Neural crest cell (in vitro differentiated cells): ENCODE results near the gene BSG. TPM values are rescaled to one million over a fixed set of nuclear protein-coding genes. Genes with fewer than 3 reads are reported as not detected.

Source experiments
- DNase-seq: peaks from one replicate; pipeline ENCODE4 v3.0.0; 2021; ENCODE audit warnings: low read depth, mixed read lengths, low spot score
- H3K27ac Mint-ChIP-seq: one replicate; pipeline ENCODE4 v1.8.0; 2021; ENCODE audit warnings: mild to moderate bottlenecking, mixed read lengths; ENCODE audit not compliant: unreplicated experiment
- H3K27me3 Mint-ChIP-seq: 2 replicates; pipeline ENCODE4 v1.8.0; 2021; ENCODE audit warnings: low read depth, mild to moderate bottlenecking, mixed read lengths
- H3K36me3 Mint-ChIP-seq: 2 replicates; pipeline ENCODE4 v1.8.0; 2021; ENCODE audit warnings: low read depth, mild to moderate bottlenecking, mixed read lengths
- H3K4me1 Mint-ChIP-seq: 2 replicates; pipeline ENCODE4 v1.8.0; 2021; ENCODE audit warnings: mixed read lengths
- H3K4me3 Mint-ChIP-seq: one replicate; pipeline ENCODE4 v1.8.0; 2021; ENCODE audit warnings: mild to moderate bottlenecking, mixed read lengths
- H3K9me3 Mint-ChIP-seq: 2 replicates; pipeline ENCODE4 v1.8.0; 2021; ENCODE audit warnings: mixed read lengths
- total RNA-seq: library from RNA; stranded (reverse); gene quantifications from 2 replicates; pipeline ENCODE4 v1.2.1, GENCODE V29; 2021
- TF ChIP-seq, protein P1 (sequence below): fragments of 200-600 bp; sonication (generic); conservative IDR thresholded peaks from 2 replicates; pipeline ENCODE4 v1.5.0; 2021; ENCODE audit warnings: antibody characterized with exemption, mild to moderate bottlenecking

Gene BSG
- total RNA-seq, 1 donor from 2014 or later = 613 TPM

GRCh38 chr19:572743-573518 is 535 bp downstream of the BSG start:
- Mint-ChIP-seq H3K4me1 (peaks cover 37% of the 10 kb centered on the region), H3K36me3 (peaks cover 14% of the 10 kb centered on the region), H3K27ac (peak overlapping the region; percentile 84), H3K9me3 (no peaks in the 10 kb centered on the region), H3K27me3 (peaks cover 16% of the 10 kb centered on the region), H3K4me3 (peak overlapping the region; percentile 96)
- TF ChIP-seq, protein P1, sequence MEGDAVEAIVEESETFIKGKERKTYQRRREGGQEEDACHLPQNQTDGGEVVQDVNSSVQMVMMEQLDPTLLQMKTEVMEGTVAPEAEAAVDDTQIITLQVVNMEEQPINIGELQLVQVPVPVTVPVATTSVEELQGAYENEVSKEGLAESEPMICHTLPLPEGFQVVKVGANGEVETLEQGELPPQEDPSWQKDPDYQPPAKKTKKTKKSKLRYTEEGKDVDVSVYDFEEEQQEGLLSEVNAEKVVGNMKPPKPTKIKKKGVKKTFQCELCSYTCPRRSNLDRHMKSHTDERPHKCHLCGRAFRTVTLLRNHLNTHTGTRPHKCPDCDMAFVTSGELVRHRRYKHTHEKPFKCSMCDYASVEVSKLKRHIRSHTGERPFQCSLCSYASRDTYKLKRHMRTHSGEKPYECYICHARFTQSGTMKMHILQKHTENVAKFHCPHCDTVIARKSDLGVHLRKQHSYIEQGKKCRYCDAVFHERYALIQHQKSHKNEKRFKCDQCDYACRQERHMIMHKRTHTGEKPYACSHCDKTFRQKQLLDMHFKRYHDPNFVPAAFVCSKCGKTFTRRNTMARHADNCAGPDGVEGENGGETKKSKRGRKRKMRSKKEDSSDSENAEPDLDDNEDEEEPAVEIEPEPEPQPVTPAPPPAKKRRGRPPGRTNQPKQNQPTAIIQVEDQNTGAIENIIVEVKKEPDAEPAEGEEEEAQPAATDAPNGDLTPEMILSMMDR = no peak
- DNase-seq = no peak

DNA sequence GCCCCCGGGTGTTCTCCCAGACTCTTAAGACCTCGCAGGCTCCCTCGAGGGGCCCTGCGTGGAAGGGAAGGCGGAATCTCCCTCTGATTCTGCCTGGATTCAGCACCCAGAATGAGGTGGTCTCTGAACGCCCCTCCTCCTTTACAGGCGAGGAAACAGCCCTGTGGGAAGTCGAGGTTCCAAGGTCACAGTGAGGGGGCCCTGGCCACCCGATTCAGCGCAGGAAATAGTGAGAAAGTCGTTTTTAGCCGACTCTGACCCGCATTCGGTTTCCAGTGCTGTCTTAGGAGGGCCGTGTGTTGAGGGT is 1.1 kb downstream of the BSG start:
- peaks cover 16% of the 10 kb centered on the region for H3K27me3 Mint-ChIP-seq
- H3K4me3 Mint-ChIP-seq = peak overlapping the region; percentile 96
- peaks cover 14% of the 10 kb centered on the region for H3K36me3 Mint-ChIP-seq
- no peaks in the 10 kb centered on the region for H3K9me3 Mint-ChIP-seq
- peak overlapping the region; percentile 84 for H3K27ac Mint-ChIP-seq
- H3K4me1 Mint-ChIP-seq = peaks cover 37% of the 10 kb centered on the region
- DNase-seq = no peak
- TF ChIP-seq, protein P1 = no peak

GRCh38 chr19:574658-575526 is 2.5 kb downstream of the BSG start:
- peak overlapping the region; percentile 75 for H3K27ac Mint-ChIP-seq
- H3K4me3 Mint-ChIP-seq = peak overlapping the region; percentile 96
- TF ChIP-seq, protein P1 = no peak
- peaks cover 13% of the 10 kb centered on the region for H3K27me3 Mint-ChIP-seq
- H3K9me3 Mint-ChIP-seq = no peaks in the 10 kb centered on the region
- peaks cover 31% of the 10 kb centered on the region for H3K4me1 Mint-ChIP-seq
- DNase-seq = no peak
- H3K36me3 Mint-ChIP-seq = peaks cover 9% of the 10 kb centered on the region

DNA sequence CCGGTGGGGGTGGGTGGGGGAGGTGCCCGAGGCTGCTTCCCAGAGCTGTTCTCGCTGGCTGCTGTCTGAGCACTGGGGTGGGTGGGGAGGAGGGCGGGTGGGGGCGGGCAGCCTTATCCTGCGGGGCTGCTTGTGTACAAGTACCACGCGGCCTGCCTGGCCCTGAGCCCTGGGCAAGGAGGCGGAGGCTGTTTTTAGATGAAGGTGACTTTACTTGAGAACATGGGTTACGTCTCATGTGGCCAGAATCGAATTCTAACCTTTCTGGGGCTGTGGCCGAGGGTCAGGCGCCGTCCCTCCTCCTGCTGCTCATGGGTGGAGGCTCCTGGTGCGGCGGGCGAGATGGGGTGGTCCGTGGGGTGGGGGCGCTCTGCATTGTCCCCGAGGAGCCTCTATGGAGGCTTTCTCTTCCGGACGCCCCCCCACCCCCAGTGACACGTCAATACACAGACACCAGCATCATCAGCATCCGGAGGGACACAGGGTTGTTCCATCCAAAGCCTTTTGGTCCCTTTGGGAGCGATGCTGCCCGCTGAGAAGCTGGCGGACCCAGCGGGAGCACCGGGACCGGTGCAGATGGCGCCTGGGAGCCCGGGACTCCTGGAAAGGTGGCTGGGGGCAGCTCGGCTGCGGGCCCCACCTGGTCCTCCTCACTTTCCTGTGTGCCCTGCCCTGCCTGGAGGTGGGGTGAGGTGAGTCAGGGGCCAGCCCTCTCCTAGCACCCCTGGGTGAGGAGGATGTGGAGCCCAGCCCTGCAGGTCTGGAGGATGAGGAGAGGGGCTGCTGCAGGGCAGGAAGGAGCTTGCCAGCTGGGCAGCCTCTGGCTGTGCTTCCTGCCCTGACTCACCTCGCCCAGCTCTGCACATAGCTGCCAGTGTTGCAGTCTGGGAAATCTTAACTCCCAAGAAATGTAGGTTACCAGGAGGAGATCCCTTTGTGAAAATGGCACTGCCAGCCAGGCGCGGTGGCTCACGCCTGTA is 3.4 kb downstream of the BSG start:
- Mint-ChIP-seq H3K27ac (no peak overlapping the region), H3K27me3 (peaks cover 10% of the 10 kb centered on the region), H3K4me3 (peak overlapping the region; percentile 49), H3K36me3 (peaks cover 9% of the 10 kb centered on the region), H3K9me3 (no peaks in the 10 kb centered on the region), H3K4me1 (peaks cover 29% of the 10 kb centered on the region)
- TF ChIP-seq, protein P1 = no peak
- no peak for DNase-seq
